ENCODE data around the gene PLAU.
A peak's percentile ranks its signal among the peaks of the same experiment; 100 is the strongest.
"Not testable (repeated sequence)": the region's sequence is repeated elsewhere in the genome, so short reads cannot be mapped to it uniquely, and the experiment has no call there.

The PLAU gene

DNA sequence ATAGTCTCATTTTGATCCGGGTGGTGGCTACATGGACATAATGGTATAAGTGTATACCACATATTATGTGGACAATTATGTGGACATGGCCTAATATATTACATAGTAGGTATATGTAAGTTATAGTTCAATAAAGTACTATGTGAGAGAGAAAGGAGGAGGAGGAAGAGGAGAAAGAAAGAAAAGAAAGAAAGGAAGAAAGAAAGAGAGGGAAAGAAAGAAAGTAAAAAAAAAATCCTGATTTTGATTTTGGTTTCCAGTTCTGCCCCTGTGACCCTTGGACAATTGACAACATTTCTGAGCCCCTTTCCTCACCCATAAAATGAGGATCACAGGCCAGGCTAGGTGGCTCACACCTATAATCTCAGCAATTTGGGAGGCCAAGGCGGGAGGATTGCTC is 44.8 kb downstream of the PLAU start:
- H3K27me3 ChIP-seq (ENCODE audit: control insufficient read depth, insufficient read depth, low read length) = no peaks in the 10 kb centered on the region
- H3K4me3 ChIP-seq (ENCODE audit: low read length) = no peak overlapping the region
- no peak overlapping the region for H3K9ac ChIP-seq (ENCODE audit: low read length)
- peaks cover 24% of the 10 kb centered on the region for H3K4me1 ChIP-seq (ENCODE audit: control insufficient read depth, insufficient read depth, low read length)
- no peaks in the 10 kb centered on the region for H3K36me3 ChIP-seq (ENCODE audit: control insufficient read depth, insufficient read depth, low read length)
- no peaks in the 10 kb centered on the region for H3K9me3 ChIP-seq (ENCODE audit: control insufficient read depth, low read length)

DNA sequence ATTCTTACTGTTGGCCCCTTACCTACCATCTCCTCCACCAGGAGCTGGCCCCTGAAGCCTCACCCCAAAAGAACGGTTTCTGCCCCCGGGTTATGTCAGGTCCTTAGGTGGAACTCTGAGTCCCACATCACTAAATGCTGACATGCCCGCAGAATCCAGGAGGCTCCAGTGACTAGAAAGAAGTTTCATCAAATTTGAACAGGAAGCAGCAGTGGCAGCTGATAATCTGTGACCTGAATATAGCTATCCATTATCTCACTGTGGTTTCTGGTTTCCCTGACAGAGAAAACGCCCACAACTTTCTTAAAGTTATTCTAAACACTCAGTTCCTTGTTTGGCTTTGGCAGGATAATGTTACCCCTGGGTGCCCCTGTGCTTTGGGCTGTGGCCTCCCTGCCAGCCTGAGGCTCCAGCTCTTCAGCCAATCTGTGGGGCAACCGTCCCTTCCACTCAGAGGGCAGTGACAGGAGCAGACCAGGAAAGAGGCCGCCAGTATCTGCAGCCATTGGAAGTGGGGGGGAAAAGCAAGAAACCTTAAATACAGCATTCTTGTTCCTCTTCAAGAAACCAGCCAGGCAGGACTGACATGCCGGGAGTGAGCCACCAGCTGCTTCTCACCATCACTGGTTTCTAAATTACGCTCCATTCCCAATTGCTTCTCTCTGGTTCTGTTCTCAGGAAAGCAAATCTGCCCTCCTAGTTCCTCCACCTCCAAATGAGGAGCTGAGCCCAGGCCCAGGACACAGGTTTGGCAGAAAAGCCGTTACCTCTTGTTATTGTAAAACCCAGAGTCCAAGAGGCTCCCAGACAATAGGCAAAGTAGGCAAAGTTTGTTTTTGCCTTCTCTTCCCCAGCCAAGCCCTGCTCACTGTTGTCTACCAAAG is 45.8 kb downstream of the PLAU start:
- Histone ChIP-seq H3K4me1 (ENCODE audit: control insufficient read depth, insufficient read depth, low read length) (peaks cover 24% of the 10 kb centered on the region), H3K4me3 (ENCODE audit: low read length) (no peak overlapping the region), H3K9me3 (ENCODE audit: control insufficient read depth, low read length) (no peaks in the 10 kb centered on the region), H3K9ac (ENCODE audit: low read length) (peak overlapping the region; percentile 41), H3K36me3 (ENCODE audit: control insufficient read depth, insufficient read depth, low read length) (no peaks in the 10 kb centered on the region), H3K27me3 (ENCODE audit: control insufficient read depth, insufficient read depth, low read length) (no peaks in the 10 kb centered on the region)

- Histone ChIP-seq H3K36me3 (ENCODE audit: control insufficient read depth, insufficient read depth, low read length) (no peaks in the 10 kb centered on the region), H3K27me3 (ENCODE audit: control insufficient read depth, insufficient read depth, low read length) (no peaks in the 10 kb centered on the region), H3K9me3 (ENCODE audit: control insufficient read depth, low read length) (no peaks in the 10 kb centered on the region), H3K4me1 (ENCODE audit: control insufficient read depth, insufficient read depth, low read length) (peaks cover 24% of the 10 kb centered on the region), H3K9ac (ENCODE audit: low read length) (no peak overlapping the region), H3K4me3 (ENCODE audit: low read length) (no peak overlapping the region)
Measured at GRCh38 chr10:73959484-73960243, 48.7 kb downstream of the PLAU start.

- Histone ChIP-seq H3K4me1 (ENCODE audit: control insufficient read depth, insufficient read depth, low read length) (peaks cover 26% of the 10 kb centered on the region), H3K4me3 (ENCODE audit: low read length) (no peak overlapping the region), H3K27me3 (ENCODE audit: control insufficient read depth, insufficient read depth, low read length) (no peaks in the 10 kb centered on the region)
Measured at GRCh38 chr10:73962386-73962785, 51.5 kb downstream of the PLAU start.

DNA sequence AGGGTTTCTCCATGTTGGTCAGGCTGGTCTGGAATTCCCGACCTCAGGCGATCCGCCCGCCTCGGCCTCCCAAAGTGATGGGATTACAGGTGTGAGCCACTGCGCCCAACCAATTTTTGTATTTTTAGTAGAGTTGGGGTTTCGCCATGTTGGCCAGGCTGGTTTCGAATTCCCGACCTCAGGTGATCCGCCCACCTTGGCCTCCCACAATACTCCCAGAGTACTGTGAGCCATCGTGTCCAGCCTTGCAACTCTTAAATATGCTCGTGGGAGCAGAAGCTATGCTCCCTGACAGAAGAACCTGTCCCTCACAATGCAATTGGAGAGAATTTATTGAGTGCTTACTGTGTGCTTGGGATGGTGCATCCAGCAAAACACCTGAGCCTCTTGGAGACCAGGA is 52.6 kb downstream of the PLAU start:
- peaks cover 26% of the 10 kb centered on the region for H3K4me1 ChIP-seq (ENCODE audit: control insufficient read depth, insufficient read depth, low read length)
- H3K9me3 ChIP-seq (ENCODE audit: control insufficient read depth, low read length); H3K4me3 ChIP-seq (ENCODE audit: low read length); H3K27me3 ChIP-seq (ENCODE audit: control insufficient read depth, insufficient read depth, low read length); H3K9ac ChIP-seq (ENCODE audit: low read length); H3K36me3 ChIP-seq (ENCODE audit: control insufficient read depth, insufficient read depth, low read length): not testable (repeated sequence)

More at GRCh38 chr10:73962386-73962785, 51.5 kb downstream of the PLAU start:
- Histone ChIP-seq H3K36me3 (ENCODE audit: control insufficient read depth, insufficient read depth, low read length) (no peaks in the 10 kb centered on the region), H3K9me3 (ENCODE audit: control insufficient read depth, low read length) (no peaks in the 10 kb centered on the region), H3K9ac (ENCODE audit: low read length) (no peak overlapping the region)

GRCh38 chr10:73964743-73965142 is 53.8 kb downstream of the PLAU start:
- Histone ChIP-seq H3K4me3 (ENCODE audit: low read length) (no peak overlapping the region), H3K36me3 (ENCODE audit: control insufficient read depth, insufficient read depth, low read length) (no peaks in the 10 kb centered on the region), H3K4me1 (ENCODE audit: control insufficient read depth, insufficient read depth, low read length) (peaks cover 24% of the 10 kb centered on the region), H3K9ac (ENCODE audit: low read length) (no peak overlapping the region), H3K9me3 (ENCODE audit: control insufficient read depth, low read length) (no peaks in the 10 kb centered on the region), H3K27me3 (ENCODE audit: control insufficient read depth, insufficient read depth, low read length) (no peaks in the 10 kb centered on the region)

DNA sequence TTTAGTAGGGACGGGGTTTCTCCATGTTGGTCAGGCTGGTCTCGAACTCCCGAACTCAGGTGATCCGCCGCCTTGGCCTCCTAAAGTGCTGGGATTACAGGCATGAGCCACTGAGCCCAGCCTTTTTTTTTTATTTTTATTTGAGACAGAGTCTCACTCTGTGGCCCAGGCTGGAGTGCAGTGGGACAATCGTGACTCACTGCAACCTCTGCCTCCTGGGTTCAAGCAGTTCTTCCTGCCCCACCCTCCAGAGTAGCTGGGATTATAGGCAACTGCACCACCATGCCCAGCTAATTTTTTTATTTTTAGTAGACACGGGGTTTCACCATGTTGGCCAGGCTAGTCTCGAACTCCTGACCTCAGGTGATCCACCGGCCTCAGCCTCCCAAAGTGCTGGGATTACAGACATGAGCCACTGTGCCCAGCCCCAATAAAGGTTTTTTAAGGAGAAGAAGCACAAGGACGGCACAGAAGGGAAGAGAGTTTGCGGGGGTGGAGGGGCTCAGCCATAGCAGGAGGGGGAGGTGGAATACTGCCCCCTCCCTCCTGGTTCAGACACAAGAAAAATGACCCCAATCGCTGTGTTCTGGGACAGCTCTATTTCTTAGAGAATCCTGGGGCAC is 54.4 kb downstream of the PLAU start:
- Histone ChIP-seq H3K4me1 (ENCODE audit: control insufficient read depth, insufficient read depth, low read length) (peaks cover 18% of the 10 kb centered on the region), H3K9ac (ENCODE audit: low read length) (peak overlapping the region; percentile 56)
- H3K4me3 ChIP-seq (ENCODE audit: low read length); H3K27me3 ChIP-seq (ENCODE audit: control insufficient read depth, insufficient read depth, low read length); H3K36me3 ChIP-seq (ENCODE audit: control insufficient read depth, insufficient read depth, low read length); H3K9me3 ChIP-seq (ENCODE audit: control insufficient read depth, low read length): not testable (repeated sequence)

GRCh38 chr10:73965890-73966768 is 55.2 kb downstream of the PLAU start:
- H3K4me1 ChIP-seq (ENCODE audit: control insufficient read depth, insufficient read depth, low read length) = peaks cover 18% of the 10 kb centered on the region
- H3K9ac ChIP-seq (ENCODE audit: low read length) = peak overlapping the region; percentile 56
- peak overlapping the region; percentile 42 for H3K4me3 ChIP-seq (ENCODE audit: low read length)
- H3K36me3 ChIP-seq (ENCODE audit: control insufficient read depth, insufficient read depth, low read length) = no peaks in the 10 kb centered on the region
- no peaks in the 10 kb centered on the region for H3K9me3 ChIP-seq (ENCODE audit: control insufficient read depth, low read length)
- H3K27me3 ChIP-seq (ENCODE audit: control insufficient read depth, insufficient read depth, low read length) = no peaks in the 10 kb centered on the region

- peaks cover 18% of the 10 kb centered on the region for H3K4me1 ChIP-seq (ENCODE audit: control insufficient read depth, insufficient read depth, low read length)
- no peaks in the 10 kb centered on the region for H3K27me3 ChIP-seq (ENCODE audit: control insufficient read depth, insufficient read depth, low read length)
- H3K4me3 ChIP-seq (ENCODE audit: low read length) = no peak overlapping the region
- no peak overlapping the region for H3K9ac ChIP-seq (ENCODE audit: low read length)
- H3K9me3 ChIP-seq (ENCODE audit: control insufficient read depth, low read length) = no peaks in the 10 kb centered on the region
- no peaks in the 10 kb centered on the region for H3K36me3 ChIP-seq (ENCODE audit: control insufficient read depth, insufficient read depth, low read length)
Measured at GRCh38 chr10:73967022-73967429, 56.1 kb downstream of the PLAU start.

All from mucosa of stomach (tissue), 1 donor.